ENCODE data around the gene TMEM132C. TPM values are rescaled to one million over a fixed set of nuclear protein-coding genes. Genes with fewer than 3 reads are reported as not detected.
A peak's percentile ranks its signal among the peaks of the same experiment; 100 is the strongest.

The TMEM132C gene
- total RNA-seq, 2 experiments from 2014 or later, result not detected

- H3K36me3 Mint-ChIP-seq (ENCODE audit: low read depth), result no peaks in the 10 kb centered on the region
- H3K27me3 Mint-ChIP-seq, result peaks cover 9% of the 10 kb centered on the region
- peaks cover 2% of the 10 kb centered on the region for H3K9me3 Mint-ChIP-seq (ENCODE audit: low read depth)
- POLR2A ChIA-PET, result no interaction called here
- ATAC-seq (no peak), DNase-seq (peak; percentile 41)
- H3K27ac Mint-ChIP-seq, result no peak overlapping the region
- H3K4me3 Mint-ChIP-seq, result no peak overlapping the region
- no peaks in the 10 kb centered on the region for H3K4me1 Mint-ChIP-seq
- CTCF ChIA-PET, result interaction anchor here (0.7 to 1.5 kb wide), 7 partner anchors 8 to 1898 kb away, joined by 3 to 5 read pairs (median 3); no protein-coding TSS in a partner anchor
- intact Hi-C loops (cut with DNase I, micrococcal nuclease), result loop anchor here in 1 of 2 experiments (2.0 kb wide), 2 partner anchors 127 to 1651 kb away; no protein-coding TSS in a partner anchor
These were observed 7.4 kb upstream of the TMEM132C start for GRCh38 chr12:128259556-128260070.

GRCh38 chr12:128261757-128262156 is 5.2 kb upstream of the TMEM132C start:
- H3K27me3 Mint-ChIP-seq, result peaks cover 25% of the 10 kb centered on the region
- intact Hi-C loops (cut with DNase I, micrococcal nuclease), result no loop called here
- no peak overlapping the region for H3K27ac Mint-ChIP-seq
- DNase-seq, result no peak
- ChIA-PET POLR2A (no interaction called here), CTCF (no interaction called here)
- H3K4me1 Mint-ChIP-seq, result no peaks in the 10 kb centered on the region
- ATAC-seq, result no peak
- no peaks in the 10 kb centered on the region for H3K36me3 Mint-ChIP-seq (ENCODE audit: low read depth)
- H3K9me3 Mint-ChIP-seq (ENCODE audit: low read depth), result no peaks in the 10 kb centered on the region
- H3K4me3 Mint-ChIP-seq, result no peak overlapping the region

- no peaks in the 10 kb centered on the region for H3K9me3 Mint-ChIP-seq (ENCODE audit: low read depth)
- no peak overlapping the region for H3K4me3 Mint-ChIP-seq
- ChIA-PET POLR2A (no interaction called here), CTCF (no interaction called here)
- H3K27ac Mint-ChIP-seq, result no peak overlapping the region
- intact Hi-C loops (cut with DNase I, micrococcal nuclease), result no loop called here
- H3K27me3 Mint-ChIP-seq, result peaks cover 44% of the 10 kb centered on the region
- no peaks in the 10 kb centered on the region for H3K36me3 Mint-ChIP-seq (ENCODE audit: low read depth)
- DNase-seq (no peak), ATAC-seq (no peak)
- H3K4me1 Mint-ChIP-seq, result no peaks in the 10 kb centered on the region
These were observed 1.4 kb upstream of the TMEM132C start for GRCh38 chr12:128265566-128265965.

- ATAC-seq (no peak), DNase-seq (no peak)
- Mint-ChIP-seq H3K9me3 (ENCODE audit: low read depth) (no peaks in the 10 kb centered on the region), H3K4me3 (no peak overlapping the region), H3K4me1 (no peaks in the 10 kb centered on the region), H3K27me3 (peaks cover 45% of the 10 kb centered on the region), H3K36me3 (ENCODE audit: low read depth) (no peaks in the 10 kb centered on the region), H3K27ac (no peak overlapping the region)
- CTCF ChIA-PET, result no interaction called here
- POLR2A ChIA-PET, result no interaction called here
- intact Hi-C loops (cut with DNase I, micrococcal nuclease), result no loop called here
These were observed 884 bp upstream of the TMEM132C start for GRCh38 chr12:128266086-128266485.

GRCh38 chr12:128266541-128267130 is 334 bp upstream of the TMEM132C start:
- no peak for DNase-seq
- Mint-ChIP-seq H3K36me3 (ENCODE audit: low read depth) (no peaks in the 10 kb centered on the region), H3K9me3 (ENCODE audit: low read depth) (no peaks in the 10 kb centered on the region), H3K4me1 (no peaks in the 10 kb centered on the region), H3K27me3 (peaks cover 47% of the 10 kb centered on the region), H3K4me3 (no peak overlapping the region), H3K27ac (no peak overlapping the region)
- no peak for ATAC-seq
- intact Hi-C loops (cut with DNase I, micrococcal nuclease), result no loop called here
- POLR2A ChIA-PET, result no interaction called here
- CTCF ChIA-PET, result no interaction called here

GRCh38 chr12:128267651-128268378 is 845 bp downstream of the TMEM132C start:
- no peaks in the 10 kb centered on the region for H3K4me1 Mint-ChIP-seq
- intact Hi-C loops (cut with DNase I, micrococcal nuclease), result no loop called here
- no peak for DNase-seq
- H3K27me3 Mint-ChIP-seq, result peaks cover 50% of the 10 kb centered on the region
- ATAC-seq, result no peak
- H3K36me3 Mint-ChIP-seq (ENCODE audit: low read depth), result no peaks in the 10 kb centered on the region
- ChIA-PET POLR2A (no interaction called here), CTCF (interaction anchor here (0.7 kb wide), 1 partner anchor 9 kb away, joined by 3 read pairs; no protein-coding TSS in a partner anchor)
- no peak overlapping the region for H3K4me3 Mint-ChIP-seq
- H3K9me3 Mint-ChIP-seq (ENCODE audit: low read depth), result no peaks in the 10 kb centered on the region
- H3K27ac Mint-ChIP-seq, result no peak overlapping the region

GRCh38 chr12:128268379-128268995 is 1.5 kb downstream of the TMEM132C start:
- ChIA-PET POLR2A (no interaction called here), CTCF (no interaction called here)
- ATAC-seq (no peak), DNase-seq (no peak)
- H3K27me3 Mint-ChIP-seq, result peaks cover 50% of the 10 kb centered on the region
- H3K27ac Mint-ChIP-seq, result no peak overlapping the region
- intact Hi-C loops (cut with DNase I, micrococcal nuclease), result no loop called here
- H3K4me1 Mint-ChIP-seq, result no peaks in the 10 kb centered on the region
- H3K36me3 Mint-ChIP-seq (ENCODE audit: low read depth), result no peaks in the 10 kb centered on the region
- H3K4me3 Mint-ChIP-seq, result no peak overlapping the region
- H3K9me3 Mint-ChIP-seq (ENCODE audit: low read depth), result no peaks in the 10 kb centered on the region

- CTCF ChIA-PET, result no interaction called here
- H3K36me3 Mint-ChIP-seq (ENCODE audit: low read depth), result no peaks in the 10 kb centered on the region
- DNase-seq, result no peak
- H3K4me3 Mint-ChIP-seq, result no peak overlapping the region
- no peak overlapping the region for H3K27ac Mint-ChIP-seq
- POLR2A ChIA-PET, result no interaction called here
- ATAC-seq, result no peak
- intact Hi-C loops (cut with DNase I, micrococcal nuclease), result no loop called here
- peaks cover 45% of the 10 kb centered on the region for H3K27me3 Mint-ChIP-seq
- H3K4me1 Mint-ChIP-seq, result no peaks in the 10 kb centered on the region
- no peaks in the 10 kb centered on the region for H3K9me3 Mint-ChIP-seq (ENCODE audit: low read depth)
These were observed 2.2 kb downstream of the TMEM132C start for GRCh38 chr12:128269181-128269591.

- no peak for ATAC-seq
- CTCF ChIA-PET, result no interaction called here
- H3K4me1 Mint-ChIP-seq, result no peaks in the 10 kb centered on the region
- peaks cover 3% of the 10 kb centered on the region for H3K9me3 Mint-ChIP-seq (ENCODE audit: low read depth)
- no peaks in the 10 kb centered on the region for H3K36me3 Mint-ChIP-seq (ENCODE audit: low read depth)
- H3K27ac Mint-ChIP-seq, result no peak overlapping the region
- intact Hi-C loops (cut with DNase I, micrococcal nuclease), result no loop called here
- no peak for DNase-seq
- POLR2A ChIA-PET, result no interaction called here
- peaks cover 4% of the 10 kb centered on the region for H3K27me3 Mint-ChIP-seq
- no peak overlapping the region for H3K4me3 Mint-ChIP-seq
These were observed 9.5 kb downstream of the TMEM132C start for GRCh38 chr12:128276471-128276870.

- CTCF ChIA-PET, result no interaction called here
- Mint-ChIP-seq H3K4me1 (no peaks in the 10 kb centered on the region), H3K4me3 (no peak overlapping the region), H3K36me3 (ENCODE audit: low read depth) (no peaks in the 10 kb centered on the region), H3K27me3 (peaks cover 4% of the 10 kb centered on the region), H3K9me3 (ENCODE audit: low read depth) (peaks cover 10% of the 10 kb centered on the region), H3K27ac (no peak overlapping the region)
- DNase-seq, result no peak
- POLR2A ChIA-PET, result no interaction called here
- ATAC-seq, result no peak
- intact Hi-C loops (cut with DNase I, micrococcal nuclease), result no loop called here
These were observed 20.0 kb downstream of the TMEM132C start for GRCh38 chr12:128286970-128287369.

GRCh38 chr12:128288357-128288756 is 21.4 kb downstream of the TMEM132C start:
- H3K36me3 Mint-ChIP-seq (ENCODE audit: low read depth), result no peaks in the 10 kb centered on the region
- intact Hi-C loops (cut with DNase I, micrococcal nuclease), result no loop called here
- no peaks in the 10 kb centered on the region for H3K4me1 Mint-ChIP-seq
- no peak for ATAC-seq
- peaks cover 4% of the 10 kb centered on the region for H3K27me3 Mint-ChIP-seq
- H3K27ac Mint-ChIP-seq, result no peak overlapping the region
- POLR2A ChIA-PET, result no interaction called here
- CTCF ChIA-PET, result no interaction called here
- H3K9me3 Mint-ChIP-seq (ENCODE audit: low read depth), result peaks cover 10% of the 10 kb centered on the region
- no peak overlapping the region for H3K4me3 Mint-ChIP-seq
- no peak for DNase-seq

GRCh38 chr12:128288896-128289295 is 21.9 kb downstream of the TMEM132C start:
- Mint-ChIP-seq H3K27ac (no peak overlapping the region), H3K36me3 (ENCODE audit: low read depth) (no peaks in the 10 kb centered on the region), H3K4me1 (no peaks in the 10 kb centered on the region), H3K9me3 (ENCODE audit: low read depth) (peaks cover 5% of the 10 kb centered on the region), H3K27me3 (peaks cover 4% of the 10 kb centered on the region), H3K4me3 (no peak overlapping the region)
- ChIA-PET POLR2A (no interaction called here), CTCF (no interaction called here)
- DNase-seq (no peak), ATAC-seq (no peak)
- intact Hi-C loops (cut with DNase I, micrococcal nuclease), result no loop called here

Measured in activated CD4-positive, alpha-beta T cell treated with anti-CD3 and anti-CD28 coated beads for 36 hours (primary cell).